Thoracic aorta (tissue), 2 donors: ENCODE results near the gene MPPED1. TPM values are rescaled to one million over a fixed set of nuclear protein-coding genes. Genes with fewer than 3 reads are reported as not detected.

ENCODE experiments used
- ATAC-seq: fragments of 150-250 bp; one replicate; pipeline ENCODE4 v1.8.0; 2017; ENCODE audit warnings: low read depth; ENCODE audit not compliant: insufficient number of reproducible peaks, low FRiP score
- DNase-seq: peaks from one replicate; pipeline ENCODE4 v3.0.0-alpha.2; 2020; ENCODE audit warnings: low spot score
- H3K27ac ChIP-seq, 2 donors: fragments of 200-600 bp; sonication (generic); 1 replicate in 1 of 2; 2 replicates in 1 of 2; pipeline ENCODE4 v1.5.1; 2016; ENCODE audit warnings: mild to moderate bottlenecking in 2 of 2, moderate library complexity in 2 of 2
- H3K27me3 ChIP-seq: fragments of 200-600 bp; sonication (generic); replicated peaks from 2 replicates; pipeline ENCODE4 v1.6.0; 2016; ENCODE audit warnings: mild to moderate bottlenecking; ENCODE audit not compliant: insufficient read depth
- H3K36me3 ChIP-seq: fragments of 200-600 bp; sonication (generic); one replicate; pipeline ENCODE4 v1.5.1; 2016
- H3K4me1 ChIP-seq, 2 donors: fragments of 200-600 bp; sonication (generic); 1 replicate in 1 of 2; 2 replicates in 1 of 2; pipeline versions ENCODE4 v1.5.1 to v1.6.0; 2016; ENCODE audit warnings: low read depth in 2 of 2, mild to moderate bottlenecking in 1 of 2; ENCODE audit not compliant: control insufficient read depth in 1 of 2
- H3K4me3 ChIP-seq: fragments of 200-600 bp; sonication (generic); 2 replicates; pipeline ENCODE4 v1.5.1; 2016; ENCODE audit warnings: mild to moderate bottlenecking
- H3K9me3 ChIP-seq: fragments of 200-600 bp; sonication (generic); 2 replicates; pipeline ENCODE4 v1.5.1; 2016
- total RNA-seq, 2 donors: library from RNA; depleted of rRNA; stranded (reverse); fragments of >200 nt; gene quantifications; one replicate each; pipeline versions ENCODE4 v1.1.0 to v1.2.3, GENCODE V29; 2016
- TF ChIP-seq, protein P1 (sequence below): fragments of 200-600 bp; sonication (generic); IDR thresholded peaks from one replicate; pipeline ENCODE4 v1.5.1; 2019; ENCODE audit warnings: antibody characterized with exemption

Gene MPPED1
- total RNA-seq, 2 donors from 2014 or later: not detected

DNA sequence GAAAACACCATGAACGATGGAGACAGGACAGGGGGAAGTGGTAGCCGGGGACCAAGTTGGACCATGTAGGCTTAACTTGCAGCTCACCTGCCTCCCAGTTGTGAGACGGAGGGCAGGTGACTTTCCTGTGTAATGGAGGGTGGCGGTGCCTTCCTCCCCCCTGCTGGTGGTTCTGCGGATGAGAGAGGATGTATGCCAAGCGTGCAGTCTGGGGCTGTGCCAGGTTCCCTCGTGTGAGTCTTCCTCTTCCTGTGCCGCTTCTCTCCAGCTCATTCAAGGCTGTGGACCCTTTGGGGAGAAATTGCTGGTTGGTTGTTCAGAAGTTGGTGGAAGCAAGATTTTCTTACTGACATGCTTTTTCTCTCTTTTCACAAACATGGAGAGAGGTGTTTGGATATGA is 35.1 kb downstream of the MPPED1 start:
- ATAC-seq: no peak
- Histone ChIP-seq H3K4me1 (no peaks in the 10 kb centered on the region), H3K9me3 (no peaks in the 10 kb centered on the region), H3K27ac (no peak overlapping the region), H3K36me3 (no peaks in the 10 kb centered on the region), H3K27me3 (no peaks in the 10 kb centered on the region), H3K4me3 (no peak overlapping the region)
- no peak for DNase-seq
- TF ChIP-seq, protein P1, sequence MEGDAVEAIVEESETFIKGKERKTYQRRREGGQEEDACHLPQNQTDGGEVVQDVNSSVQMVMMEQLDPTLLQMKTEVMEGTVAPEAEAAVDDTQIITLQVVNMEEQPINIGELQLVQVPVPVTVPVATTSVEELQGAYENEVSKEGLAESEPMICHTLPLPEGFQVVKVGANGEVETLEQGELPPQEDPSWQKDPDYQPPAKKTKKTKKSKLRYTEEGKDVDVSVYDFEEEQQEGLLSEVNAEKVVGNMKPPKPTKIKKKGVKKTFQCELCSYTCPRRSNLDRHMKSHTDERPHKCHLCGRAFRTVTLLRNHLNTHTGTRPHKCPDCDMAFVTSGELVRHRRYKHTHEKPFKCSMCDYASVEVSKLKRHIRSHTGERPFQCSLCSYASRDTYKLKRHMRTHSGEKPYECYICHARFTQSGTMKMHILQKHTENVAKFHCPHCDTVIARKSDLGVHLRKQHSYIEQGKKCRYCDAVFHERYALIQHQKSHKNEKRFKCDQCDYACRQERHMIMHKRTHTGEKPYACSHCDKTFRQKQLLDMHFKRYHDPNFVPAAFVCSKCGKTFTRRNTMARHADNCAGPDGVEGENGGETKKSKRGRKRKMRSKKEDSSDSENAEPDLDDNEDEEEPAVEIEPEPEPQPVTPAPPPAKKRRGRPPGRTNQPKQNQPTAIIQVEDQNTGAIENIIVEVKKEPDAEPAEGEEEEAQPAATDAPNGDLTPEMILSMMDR: no peak

DNA sequence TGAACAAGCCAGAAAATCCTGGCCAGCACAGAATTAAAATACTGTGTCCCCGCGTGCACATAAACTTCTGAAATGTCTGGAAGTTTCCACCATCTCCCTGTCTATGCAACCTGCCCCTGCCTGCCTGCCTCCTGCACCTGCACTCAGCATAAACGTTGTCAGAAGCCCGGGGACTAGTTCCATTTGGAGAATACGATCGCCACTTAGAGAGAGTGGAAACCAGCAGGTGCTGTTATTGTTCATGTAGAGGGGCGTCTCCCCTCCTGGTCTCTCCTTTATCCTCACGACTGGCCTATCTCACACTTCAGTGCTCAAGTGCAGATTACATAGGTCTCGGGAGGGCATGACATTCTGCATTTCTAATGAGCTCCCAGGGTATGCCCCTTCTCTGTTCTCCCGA is 35.6 kb downstream of the MPPED1 start:
- Histone ChIP-seq H3K4me3 (no peak overlapping the region), H3K9me3 (no peaks in the 10 kb centered on the region), H3K4me1 (no peaks in the 10 kb centered on the region), H3K36me3 (no peaks in the 10 kb centered on the region), H3K27me3 (no peaks in the 10 kb centered on the region), H3K27ac (no peak overlapping the region)
- ATAC-seq (no peak), DNase-seq (no peak)
- TF ChIP-seq, protein P1: no peak

DNA sequence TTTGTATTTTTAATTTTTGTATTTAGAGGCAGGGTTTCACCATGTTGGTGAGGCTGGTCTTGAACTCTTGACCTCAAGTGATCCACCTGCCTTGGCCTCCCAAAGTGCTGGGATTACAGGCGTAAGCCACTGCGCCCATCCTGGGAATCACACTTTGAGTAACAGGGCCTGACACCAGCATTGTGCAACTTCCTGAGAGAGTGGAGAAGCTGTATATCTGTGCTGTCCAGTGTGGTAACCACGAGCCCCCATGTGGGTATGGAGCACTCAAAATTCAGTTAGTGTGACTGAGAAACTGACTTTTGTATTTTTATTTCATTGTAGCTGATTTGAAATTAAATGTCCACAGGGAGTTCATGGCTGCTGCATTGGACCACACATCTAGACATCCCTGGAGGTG is 36.2 kb downstream of the MPPED1 start:
- H3K4me1 ChIP-seq: no peaks in the 10 kb centered on the region
- H3K27me3 ChIP-seq: no peaks in the 10 kb centered on the region
- no peak overlapping the region for H3K27ac ChIP-seq
- no peaks in the 10 kb centered on the region for H3K9me3 ChIP-seq
- no peaks in the 10 kb centered on the region for H3K36me3 ChIP-seq
- no peak overlapping the region for H3K4me3 ChIP-seq
- DNase-seq: no peak
- TF ChIP-seq, protein P1: no peak
- no peak for ATAC-seq

DNA sequence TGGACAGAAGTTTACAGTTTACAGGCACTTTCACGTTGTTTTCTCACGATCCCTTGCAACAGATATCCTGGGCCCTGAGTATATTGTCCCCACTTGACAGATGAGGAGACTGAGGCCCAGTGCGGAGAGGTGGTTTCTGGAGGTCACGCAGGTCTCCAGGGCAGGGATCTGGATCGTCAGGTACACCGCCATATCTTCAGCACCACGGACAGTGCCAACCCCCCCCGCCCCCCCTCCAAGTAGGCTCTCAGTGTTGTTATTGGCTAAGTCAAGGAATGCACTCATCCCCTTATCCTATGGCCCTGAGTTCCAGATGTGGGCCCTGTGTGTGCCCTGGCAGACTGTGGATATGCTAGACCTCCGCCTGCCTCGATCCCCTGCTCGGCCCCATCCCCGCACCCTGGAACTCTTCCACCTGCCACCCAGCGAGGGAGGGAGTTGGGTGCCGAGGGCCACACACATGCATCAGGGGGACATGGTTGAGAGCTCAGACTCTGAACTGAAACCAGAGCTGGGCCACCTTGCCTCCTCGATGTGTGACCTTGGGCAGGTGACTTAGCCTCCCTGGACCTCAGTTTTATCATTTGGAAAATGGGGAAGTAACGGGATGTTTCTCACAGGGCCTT is 37.5 kb downstream of the MPPED1 start:
- ATAC-seq: no peak
- Histone ChIP-seq H3K4me1 (no peaks in the 10 kb centered on the region), H3K4me3 (no peak overlapping the region)

DNA sequence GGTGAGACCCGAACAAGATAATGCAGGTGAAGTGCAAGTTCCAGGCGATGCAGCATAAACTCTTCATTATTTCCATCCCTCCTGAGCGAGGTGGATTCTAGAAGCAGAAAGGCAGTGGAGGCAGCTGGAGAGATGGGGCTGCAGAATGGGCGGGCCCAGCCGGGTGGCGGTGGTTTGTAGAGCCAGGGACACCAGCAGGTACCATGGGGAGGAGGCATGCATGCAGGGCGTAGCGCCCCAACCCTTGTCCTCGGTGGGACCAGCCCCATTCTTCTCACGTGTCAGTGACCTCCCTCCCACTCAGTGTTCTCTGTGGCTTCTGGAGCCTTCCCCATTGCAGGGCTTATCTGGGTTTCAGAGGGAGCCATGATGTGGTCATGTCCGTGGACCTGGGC is 38.0 kb downstream of the MPPED1 start:
- Histone ChIP-seq H3K27me3 (no peaks in the 10 kb centered on the region), H3K36me3 (no peaks in the 10 kb centered on the region), H3K4me1 (no peaks in the 10 kb centered on the region), H3K27ac (no peak overlapping the region), H3K4me3 (no peak overlapping the region), H3K9me3 (no peaks in the 10 kb centered on the region)
- ATAC-seq (no peak), DNase-seq (no peak)
- TF ChIP-seq, protein P1: no peak

More for the DNA sequence above, 37.5 kb downstream of the MPPED1 start:
- TF ChIP-seq, protein P1: no peak
- H3K9me3 ChIP-seq: no peaks in the 10 kb centered on the region
- H3K36me3 ChIP-seq: no peaks in the 10 kb centered on the region
- no peak overlapping the region for H3K27ac ChIP-seq
- H3K27me3 ChIP-seq: no peaks in the 10 kb centered on the region
- DNase-seq: no peak
